Upper lobe of left lung (tissue), 6 donors: ENCODE data around the gene LCN9. TPM values are rescaled to one million over a fixed set of nuclear protein-coding genes. Genes with fewer than 3 reads are reported as not detected.

Source experiments
- ATAC-seq, 2 donors: fragments of 200-7000 bp; cut with Tn5 transposase; one replicate each; pipeline ENCODE4 v1.9.1; 2022; ENCODE audit warnings: mild to moderate bottlenecking in 2 of 2, moderate library complexity in 2 of 2; ENCODE audit not compliant: low FRiP score in 2 of 2
- DNase-seq, 2 donors: peaks; one replicate each; pipeline ENCODE4 v3.0.0-alpha.2; 2019 to 2020
- H3K27ac ChIP-seq, 4 donors: fragments of 200-600 bp; sonication (generic); one replicate each; pipeline ENCODE4 v1.5.1; 2016 to 2019
- H3K27me3 ChIP-seq, 4 donors: fragments of 200-600 bp; sonication (generic); one replicate each; pipeline ENCODE4 v1.5.1; 2017 to 2019
- H3K36me3 ChIP-seq, 4 donors: fragments of 200-600 bp; sonication (generic); one replicate each; pipeline ENCODE4 v1.5.1; 2016 to 2019
- H3K4me1 ChIP-seq, 4 donors: fragments of 200-600 bp; sonication (generic); one replicate each; pipeline ENCODE4 v1.5.1; 2018 to 2019
- H3K4me3 ChIP-seq, 4 donors: fragments of 200-600 bp; sonication (generic); one replicate each; pipeline ENCODE4 v1.5.1; 2017 to 2019; ENCODE audit warnings: mild to moderate bottlenecking in 2 of 4, moderate library complexity in 1 of 4
- H3K9me3 ChIP-seq, 4 donors: fragments of 200-600 bp; sonication (generic); one replicate each; pipeline ENCODE4 v1.5.1; 2018 to 2019
- CTCF ChIP-seq, 6 experiments: fragments of 450-650 bp in 4 of 6; fragments of 200-600 bp in 2 of 6; sonication (generic) in 2 of 6; IDR thresholded peaks; one replicate each; pipeline ENCODE4 v1.5.1; 2016 to 2019; ENCODE audit warnings: antibody characterized with exemption in 6 of 6
- EP300 ChIP-seq, 4 donors: sonication (generic); formaldehyde crosslinking; IDR thresholded peaks; one replicate each; pipeline ENCODE4 v1.5.1; 2017; ENCODE audit warnings: antibody characterized with exemption in 4 of 4, control low read depth in 2 of 4
- POLR2A ChIP-seq, 4 donors: fragments of 450-650 bp; IDR thresholded peaks; one replicate each; pipeline ENCODE4 v1.5.1; 2016 to 2017; ENCODE audit warnings: antibody characterized with exemption in 4 of 4, mild to moderate bottlenecking in 2 of 4
- POLR2AphosphoS5 ChIP-seq, 2 donors: sonication (generic); formaldehyde crosslinking; IDR thresholded peaks; one replicate each; pipeline ENCODE4 v1.5.1; 2017; ENCODE audit warnings: antibody characterized with exemption in 2 of 2
- WGBS, 2 donors: methylation state at CpG; one replicate each; pipeline ENCODE4 v1.1.5; 2017 to 2018; 5-methylcytosine and 5-hydroxymethylcytosine counted together
- total RNA-seq, 6 donors: library from RNA; depleted of rRNA in 4 of 6; stranded (reverse); fragments of >200 nt in 4 of 6; gene quantifications; one replicate each; pipeline versions ENCODE4 v1.1.0 to v1.2.1, GENCODE V29; 2016 to 2021
- donor health status: DM: no; HTN: no; CAD: no; lungs with moderate emphysema.
- donor health status: DM: no; HTN: yes; CAD: no; lungs with severe emphysema.

LCN9 gene
- total RNA-seq, 6 donors from 2014 or later: not detected

GRCh38 chr9:135639196-135639595 is 23.9 kb upstream of the LCN9 start, which contains the start of gene GLT6D1:
TSS of gene GLT6D1 (minus strand) at chr9:135639540. CDS start at chr9:135639187, 353 bp downstream.
- DNase-seq: no peak
- TF ChIP-seq EP300 (IDR thresholded peaks at IDR 0.05) (no peak), POLR2A (IDR thresholded peaks at IDR 0.05) (no peak), POLR2AphosphoS5 (IDR thresholded peaks at IDR 0.05) (no peak), CTCF (IDR thresholded peaks at IDR 0.05) (no peak)
- ATAC-seq: no peak
- Histone ChIP-seq H3K9me3 (peaks cover 0 to 6% (median 1%) of the 10 kb centered on the region in 4 donors), H3K36me3 (no peaks in the 10 kb centered on the region), H3K27me3 (no peaks in the 10 kb centered on the region), H3K27ac (no peak within 1 kb of the TSS), H3K4me3 (no peak within 1 kb of the TSS), H3K4me1 (no peaks in the 10 kb centered on the region)
- WGBS, 2 donors: 75 to 81% methylated on average over 9 of the region's 9 CpGs

GRCh38 chr9:135641047-135641446 is 22.1 kb upstream of the LCN9 start:
- no peak for TF ChIP-seq POLR2AphosphoS5 (IDR thresholded peaks at IDR 0.05)
- no peak for TF ChIP-seq EP300 (IDR thresholded peaks at IDR 0.05)
- TF ChIP-seq CTCF (IDR thresholded peaks at IDR 0.05): no peak
- TF ChIP-seq POLR2A (IDR thresholded peaks at IDR 0.05): no peak
- DNase-seq: no peak
- no peak for ATAC-seq

GRCh38 chr9:135641745-135642144 is 21.4 kb upstream of the LCN9 start:
- ATAC-seq (no peak), DNase-seq (no peak)
- WGBS, 2 donors: 69 to 72% methylated on average over 8 of the region's 8 CpGs
- no peak for TF ChIP-seq POLR2AphosphoS5 (IDR thresholded peaks at IDR 0.05)
- TF ChIP-seq POLR2A (IDR thresholded peaks at IDR 0.05): no peak
- TF ChIP-seq CTCF (IDR thresholded peaks at IDR 0.05): no peak
- TF ChIP-seq EP300 (IDR thresholded peaks at IDR 0.05): no peak
- no peaks in the 10 kb centered on the region for H3K4me1 ChIP-seq
- H3K9me3 ChIP-seq: peaks cover 8 to 25% (median 14%) of the 10 kb centered on the region in 4 donors
- no peaks in the 10 kb centered on the region for H3K36me3 ChIP-seq
- no peak overlapping the region for H3K4me3 ChIP-seq
- no peaks in the 10 kb centered on the region for H3K27me3 ChIP-seq
- H3K27ac ChIP-seq: no peak overlapping the region

More at GRCh38 chr9:135641047-135641446, 22.1 kb upstream of the LCN9 start:
- Histone ChIP-seq H3K36me3 (no peaks in the 10 kb centered on the region), H3K27me3 (no peaks in the 10 kb centered on the region), H3K9me3 (peaks cover 7 to 22% (median 12%) of the 10 kb centered on the region in 4 donors), H3K4me1 (no peaks in the 10 kb centered on the region), H3K27ac (no peak overlapping the region), H3K4me3 (no peak overlapping the region)
- WGBS, 2 donors: 94 to 100% methylated on average over 2 to 7 of the region's 7 CpGs

GRCh38 chr9:135644631-135645218 is 18.4 kb upstream of the LCN9 start:
- DNase-seq (no peak), ATAC-seq (no peak)
- no peak overlapping the region for H3K4me3 ChIP-seq
- H3K27ac ChIP-seq: no peak overlapping the region
- peaks cover 19 to 52% (median 32%) of the 10 kb centered on the region in 4 donors for H3K9me3 ChIP-seq
- WGBS, 2 donors: 77 to 80% methylated on average over 5 of the region's 5 CpGs
- H3K4me1 ChIP-seq: no peaks in the 10 kb centered on the region
- H3K36me3 ChIP-seq: no peaks in the 10 kb centered on the region
- TF ChIP-seq POLR2A (IDR thresholded peaks at IDR 0.05) (no peak), EP300 (IDR thresholded peaks at IDR 0.05) (no peak), CTCF (IDR thresholded peaks at IDR 0.05) (no peak), POLR2AphosphoS5 (IDR thresholded peaks at IDR 0.05) (no peak)
- H3K27me3 ChIP-seq: no peaks in the 10 kb centered on the region

GRCh38 chr9:135647884-135648283 is 15.2 kb upstream of the LCN9 start:
- no peaks in the 10 kb centered on the region for H3K36me3 ChIP-seq
- no peak for TF ChIP-seq POLR2A (IDR thresholded peaks at IDR 0.05)
- H3K27me3 ChIP-seq: no peaks in the 10 kb centered on the region
- DNase-seq: no peak
- peaks cover 19 to 52% (median 32%) of the 10 kb centered on the region in 4 donors for H3K9me3 ChIP-seq
- ATAC-seq: no peak
- H3K4me3 ChIP-seq: no peak overlapping the region
- H3K27ac ChIP-seq: no peak overlapping the region
- H3K4me1 ChIP-seq: no peaks in the 10 kb centered on the region
- 87 to 91% methylated on average over 4 of the region's 4 CpGs for WGBS, 2 donors
